Fibroblast of pulmonary artery (primary cell): ENCODE data around the gene ZDHHC14.

Experiments
- DNase-seq: peaks from one replicate; pipeline ENCODE4 v3.0.0-alpha.2; 2010; ENCODE audit warnings: low read depth
- H3K4me3 ChIP-seq: replicated peaks from 2 replicates; pipeline ENCODE4 v1.5.1; 2011; ENCODE audit warnings: low read depth, mild to moderate bottlenecking, control low read depth, low read length, moderate library complexity
- CTCF ChIP-seq: IDR thresholded peaks from 2 replicates; pipeline ENCODE4 v1.5.1; 2011; ENCODE audit warnings: mild to moderate bottlenecking, control low read depth, low read length, inconsistent platforms; ENCODE audit errors: missing control alignments

Gene ZDHHC14

GRCh38 chr6:157606516-157606915 is 225.5 kb downstream of the ZDHHC14 start:
- no peak for DNase-seq
- no peak overlapping the region for H3K4me3 ChIP-seq
- no peak for TF ChIP-seq CTCF

DNA sequence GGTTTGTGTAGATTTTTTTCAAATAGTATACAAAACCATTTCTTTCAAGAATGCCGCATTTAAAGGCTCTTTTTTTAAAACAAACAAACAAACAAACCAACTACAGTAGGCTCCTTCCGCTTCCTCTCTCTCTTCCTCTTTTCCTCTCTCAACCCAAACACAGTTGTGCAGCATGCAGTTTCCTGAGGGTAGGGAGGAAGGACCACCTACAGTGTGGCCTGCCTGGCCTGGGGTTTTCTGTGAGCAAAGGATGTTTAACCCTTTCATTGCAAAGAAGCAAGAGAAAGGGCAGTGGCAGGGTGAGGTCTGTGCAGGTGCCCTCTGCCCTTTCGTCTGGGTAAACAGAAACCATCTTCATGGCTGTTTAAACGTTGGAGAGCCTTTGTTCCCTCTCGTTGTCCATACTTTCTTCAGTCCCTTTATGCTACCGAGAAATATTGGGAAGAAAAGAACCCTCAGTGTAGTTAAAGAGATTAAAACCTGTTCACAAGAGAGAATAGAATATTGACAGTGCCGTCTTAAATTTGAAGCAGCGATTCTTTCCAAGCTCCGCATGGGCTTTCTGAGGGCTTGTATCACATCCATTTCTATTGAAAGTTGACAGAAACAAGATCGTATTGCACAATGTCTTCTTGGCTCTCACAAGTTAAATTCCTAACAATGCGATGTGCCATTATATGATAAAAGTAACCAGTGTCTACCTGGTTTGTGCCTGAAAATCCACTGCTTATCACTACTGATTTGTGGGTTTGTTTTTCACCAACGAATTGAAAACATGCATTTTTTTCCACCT is 226.5 kb downstream of the ZDHHC14 start:
- no peak for TF ChIP-seq CTCF
- H3K4me3 ChIP-seq = no peak overlapping the region
- peak; percentile 16 for DNase-seq

DNA sequence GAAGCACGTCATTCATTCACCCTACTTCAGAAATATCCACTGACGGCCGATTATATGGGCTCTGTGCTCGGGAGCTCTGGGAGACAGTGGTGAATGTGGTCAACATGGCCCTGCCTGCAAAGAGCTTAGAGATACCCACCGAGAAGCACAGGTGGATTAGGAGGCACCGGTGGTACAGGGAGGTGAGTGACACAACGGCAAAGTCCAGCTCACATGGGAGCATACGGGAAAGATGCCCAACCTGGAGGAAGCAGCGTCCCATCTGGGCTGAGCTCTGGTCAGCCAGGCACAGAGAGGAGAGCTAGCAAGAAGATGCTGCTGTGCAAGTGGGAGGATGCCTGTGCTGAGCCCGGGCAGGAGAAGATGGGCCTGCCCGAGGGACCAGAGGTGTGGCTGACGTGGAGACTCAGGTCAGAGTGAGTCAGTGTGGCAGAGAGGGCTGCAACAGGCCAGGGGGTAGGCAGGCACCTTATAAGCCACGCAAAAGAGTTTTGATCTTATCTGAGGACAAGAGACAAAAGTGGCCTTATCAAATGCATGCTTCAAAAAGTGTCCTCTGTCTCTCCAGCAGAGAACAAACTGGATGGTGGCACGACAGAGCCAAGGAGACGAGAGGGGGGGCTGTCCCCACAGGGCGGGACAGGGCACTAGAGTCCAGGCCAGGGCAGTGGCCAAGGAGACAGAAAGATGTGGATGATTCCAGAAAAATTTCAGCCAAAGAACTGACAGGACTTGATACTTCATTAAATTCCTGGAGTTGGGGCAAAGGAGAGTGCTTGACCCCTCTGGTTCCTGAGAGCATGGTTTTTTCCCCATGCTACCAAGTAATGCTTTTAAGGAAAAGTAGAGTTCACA is 227.5 kb downstream of the ZDHHC14 start:
- no peak for TF ChIP-seq CTCF

GRCh38 chr6:157609117-157609516 is 228.1 kb downstream of the ZDHHC14 start:
- DNase-seq = no peak
- TF ChIP-seq CTCF = no peak
- H3K4me3 ChIP-seq = no peak overlapping the region

More for the DNA sequence above, 227.5 kb downstream of the ZDHHC14 start:
- no peak for DNase-seq
- H3K4me3 ChIP-seq = no peak overlapping the region

DNA sequence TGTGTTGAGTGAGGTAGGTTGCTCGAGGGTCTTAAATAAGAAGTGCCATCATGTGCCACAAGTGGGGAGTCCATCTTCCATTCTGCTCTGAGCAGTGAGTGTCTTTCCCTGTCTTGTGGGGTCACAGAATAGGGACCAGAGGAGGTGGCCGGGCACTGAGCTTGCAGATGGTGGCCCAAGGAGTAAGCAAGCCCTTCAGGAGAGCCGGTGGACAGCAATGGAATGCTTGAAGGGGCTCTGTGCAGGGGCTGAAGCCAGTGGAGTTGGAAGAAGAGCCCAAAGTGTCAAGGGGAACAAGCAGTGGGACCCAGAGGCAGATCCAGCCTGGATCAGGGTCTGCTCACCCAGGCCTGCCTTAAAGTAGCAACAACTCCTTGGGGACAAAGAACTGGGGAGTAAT is 228.6 kb downstream of the ZDHHC14 start:
- no peak for TF ChIP-seq CTCF

GRCh38 chr6:157610451-157610999 is 229.5 kb downstream of the ZDHHC14 start:
- no peak for DNase-seq
- no peak overlapping the region for H3K4me3 ChIP-seq
- no peak for TF ChIP-seq CTCF

More for the DNA sequence above, 228.6 kb downstream of the ZDHHC14 start:
- no peak overlapping the region for H3K4me3 ChIP-seq
- DNase-seq = no peak
